Activated naive CD8-positive, alpha-beta T cell treated with anti-CD3 and anti-CD28 coated beads, Interleukin-2, amount 50 U/mL, for 24 hours (primary cell): Measurements from ENCODE around the gene NEDD4L.

Experiments
- ATAC-seq: fragments of 150-1000 bp; cut with Tn5 transposase; one replicate; pipeline ENCODE4 v1.10.0; 2021
- DNase-seq: peaks from one replicate; pipeline ENCODE4 v3.0.0; 2021
- H3K27ac Mint-ChIP-seq: one replicate; pipeline ENCODE4 v1.8.0; 2021; ENCODE audit warnings: mild to moderate bottlenecking, mixed read lengths
- H3K27me3 Mint-ChIP-seq: one replicate; pipeline ENCODE4 v1.8.0; 2021; ENCODE audit warnings: mixed read lengths
- H3K36me3 Mint-ChIP-seq: one replicate; pipeline ENCODE4 v1.8.0; 2021; ENCODE audit warnings: low read depth, mixed read lengths
- H3K4me1 Mint-ChIP-seq: one replicate; pipeline ENCODE4 v1.8.0; 2021; ENCODE audit warnings: mixed read lengths
- H3K4me3 Mint-ChIP-seq: one replicate; pipeline ENCODE4 v1.8.0; 2021; ENCODE audit warnings: mild to moderate bottlenecking, moderate library complexity, mixed read lengths
- H3K9me3 Mint-ChIP-seq: one replicate; pipeline ENCODE4 v1.8.0; 2021; ENCODE audit warnings: mixed read lengths

Gene NEDD4L

DNA sequence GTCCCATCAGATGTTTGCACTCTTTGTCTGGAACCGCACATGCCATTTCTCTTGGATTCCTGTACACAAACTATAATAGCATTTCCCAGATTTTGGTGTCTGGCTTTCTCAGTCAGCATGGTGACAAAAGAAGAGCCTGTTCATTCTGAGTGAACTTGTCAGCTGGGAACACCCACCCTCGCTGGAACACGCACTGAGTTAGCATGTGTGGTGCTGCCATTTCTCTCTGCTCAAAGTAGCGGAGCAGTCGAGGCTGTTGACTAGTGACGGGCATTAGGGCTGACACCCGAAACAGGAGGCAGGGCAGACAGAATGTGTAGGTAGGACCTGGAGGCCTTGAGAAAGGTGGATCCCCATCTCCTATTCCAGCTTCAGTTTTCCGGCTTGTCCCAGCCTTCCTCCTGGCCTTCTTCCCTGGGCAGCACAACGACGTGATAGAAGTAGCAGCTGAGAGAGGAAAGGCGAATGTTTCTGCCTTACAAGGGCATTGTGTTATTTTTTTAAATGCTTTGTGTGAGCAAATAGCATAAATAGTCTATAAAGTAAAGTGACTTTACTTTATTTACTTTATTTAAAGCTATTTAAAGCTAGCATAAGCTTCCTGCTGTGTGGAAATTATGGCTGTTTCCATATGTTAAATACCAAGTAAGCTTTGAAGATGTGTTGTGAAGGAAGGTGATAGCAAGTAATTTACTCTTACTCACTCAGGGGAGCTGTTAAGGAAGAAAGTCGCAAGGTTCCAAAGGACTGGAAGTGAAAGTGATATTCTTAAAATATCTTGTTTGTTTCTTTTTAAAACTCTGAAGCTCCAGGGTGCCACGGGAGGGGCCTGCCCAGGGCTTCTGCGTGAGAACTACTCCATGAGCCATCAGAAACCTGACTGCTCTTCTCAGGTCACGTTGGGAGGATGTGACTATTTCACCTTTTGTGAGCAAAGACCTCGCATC is 272.6 kb downstream of the NEDD4L start:
- DNase-seq = peak; percentile 12
- Mint-ChIP-seq H3K27me3 (no peaks in the 10 kb centered on the region), H3K4me1 (peaks cover 27% of the 10 kb centered on the region), H3K4me3 (no peak overlapping the region), H3K36me3 (no peaks in the 10 kb centered on the region), H3K27ac (no peak overlapping the region), H3K9me3 (no peaks in the 10 kb centered on the region)
- peak; percentile 63 for ATAC-seq

DNA sequence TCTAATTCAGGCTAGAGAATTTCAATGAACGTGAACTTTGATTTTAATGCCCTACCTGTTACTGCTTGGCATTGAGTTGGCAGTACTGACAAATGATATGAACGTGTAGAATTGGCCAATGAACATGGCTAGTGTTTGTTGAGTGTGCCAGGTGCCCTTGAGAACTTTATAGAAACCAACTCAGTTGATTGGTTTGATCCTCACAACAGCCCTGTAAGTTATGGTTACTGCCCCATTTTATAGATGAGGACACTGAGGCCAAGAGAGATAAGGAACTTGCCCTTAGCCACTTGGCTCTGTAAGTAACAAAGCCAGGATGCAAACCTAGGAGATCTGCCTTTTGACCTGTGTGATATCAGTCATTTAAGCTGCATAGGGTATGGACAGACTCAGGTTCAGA is 275.7 kb downstream of the NEDD4L start:
- H3K4me3 Mint-ChIP-seq = no peak overlapping the region
- no peak for DNase-seq
- H3K36me3 Mint-ChIP-seq = no peaks in the 10 kb centered on the region
- peaks cover 24% of the 10 kb centered on the region for H3K4me1 Mint-ChIP-seq
- H3K27me3 Mint-ChIP-seq = no peaks in the 10 kb centered on the region
- H3K27ac Mint-ChIP-seq = no peak overlapping the region
- no peak for ATAC-seq
- H3K9me3 Mint-ChIP-seq = no peaks in the 10 kb centered on the region

DNA sequence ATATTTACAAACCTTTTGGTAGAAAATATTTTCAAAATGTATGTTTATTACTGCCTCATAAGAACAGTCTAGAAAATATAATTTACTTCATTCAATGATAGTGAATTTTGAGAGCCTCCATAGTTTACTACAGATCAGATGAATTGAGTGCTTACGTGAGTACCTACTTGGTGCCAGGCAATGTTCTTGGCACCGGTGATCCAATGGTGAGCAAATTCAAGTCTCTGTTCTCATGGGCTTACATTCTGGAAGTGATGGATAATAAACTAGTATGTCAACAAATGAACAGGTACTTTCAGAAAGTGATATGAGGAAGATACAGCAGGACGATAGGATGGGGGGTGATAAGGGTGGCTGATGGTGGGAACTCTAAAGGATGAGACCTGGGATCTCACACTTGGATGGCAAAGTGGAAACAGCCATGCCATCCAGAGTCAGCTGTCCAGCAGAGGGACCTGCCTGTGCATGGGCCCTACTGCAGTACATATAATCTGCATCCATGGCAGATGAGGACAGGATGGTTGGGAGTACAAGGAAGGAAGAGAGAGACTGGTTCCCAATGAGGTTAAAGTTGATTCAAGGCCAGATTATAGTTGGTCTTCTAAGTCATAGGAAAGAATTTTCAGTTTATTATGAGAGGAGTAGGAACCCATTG is 277.0 kb downstream of the NEDD4L start:
- Mint-ChIP-seq H3K4me1 (peaks cover 24% of the 10 kb centered on the region), H3K27ac (no peak overlapping the region), H3K4me3 (no peak overlapping the region), H3K9me3 (no peaks in the 10 kb centered on the region), H3K36me3 (no peaks in the 10 kb centered on the region), H3K27me3 (no peaks in the 10 kb centered on the region)
- DNase-seq = no peak
- no peak for ATAC-seq

DNA sequence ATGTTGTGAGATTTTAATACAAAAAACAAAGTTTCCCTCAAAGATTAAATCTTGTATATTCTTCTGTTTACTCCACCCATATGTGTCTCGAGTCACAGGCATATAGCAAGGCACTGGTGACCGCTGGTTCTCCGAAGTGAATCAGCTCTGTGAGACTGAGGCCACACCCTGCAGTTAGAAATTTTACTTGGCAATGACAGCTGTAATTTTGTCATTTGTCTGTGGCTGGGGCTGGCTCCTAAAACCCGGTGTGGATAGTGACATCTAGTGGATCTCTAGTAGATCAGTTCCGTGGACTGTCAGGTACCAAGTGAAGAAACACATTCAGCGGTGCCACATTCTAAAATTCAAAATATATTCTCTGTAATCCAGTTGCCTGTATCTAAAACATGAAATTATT is 278.0 kb downstream of the NEDD4L start:
- peak; percentile 43 for DNase-seq

DNA sequence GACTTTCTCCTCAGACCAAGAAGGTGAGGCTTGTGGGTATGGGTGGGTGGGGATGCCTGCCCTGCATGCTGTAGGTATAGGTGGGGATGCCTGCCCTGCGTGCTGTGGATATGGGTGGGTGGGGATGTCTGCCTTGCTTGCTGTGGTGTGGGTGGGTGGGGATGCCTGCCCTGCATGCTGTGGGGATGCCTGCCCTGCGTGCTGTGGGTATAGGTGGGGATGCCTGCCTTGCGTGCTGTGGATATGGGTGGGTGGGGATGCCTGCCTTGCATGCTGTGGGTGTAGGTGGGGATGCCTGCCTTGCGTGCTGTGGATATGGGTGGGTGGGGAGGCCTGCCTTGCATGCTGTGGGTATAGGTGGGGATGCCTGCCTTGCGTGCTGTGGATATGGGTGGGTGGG is 278.4 kb downstream of the NEDD4L start:
- H3K4me3 Mint-ChIP-seq = no peak overlapping the region
- H3K9me3 Mint-ChIP-seq = no peaks in the 10 kb centered on the region
- H3K36me3 Mint-ChIP-seq = no peaks in the 10 kb centered on the region
- DNase-seq (no peak), ATAC-seq (no peak)
- H3K27ac Mint-ChIP-seq = no peak overlapping the region
- H3K27me3 Mint-ChIP-seq = no peaks in the 10 kb centered on the region
- peaks cover 16% of the 10 kb centered on the region for H3K4me1 Mint-ChIP-seq

More for the DNA sequence above, 278.0 kb downstream of the NEDD4L start:
- no peaks in the 10 kb centered on the region for H3K36me3 Mint-ChIP-seq
- H3K27me3 Mint-ChIP-seq = no peaks in the 10 kb centered on the region
- ATAC-seq = peak; percentile 95
- no peaks in the 10 kb centered on the region for H3K9me3 Mint-ChIP-seq
- no peak overlapping the region for H3K4me3 Mint-ChIP-seq
- no peak overlapping the region for H3K27ac Mint-ChIP-seq
- H3K4me1 Mint-ChIP-seq = peaks cover 20% of the 10 kb centered on the region

DNA sequence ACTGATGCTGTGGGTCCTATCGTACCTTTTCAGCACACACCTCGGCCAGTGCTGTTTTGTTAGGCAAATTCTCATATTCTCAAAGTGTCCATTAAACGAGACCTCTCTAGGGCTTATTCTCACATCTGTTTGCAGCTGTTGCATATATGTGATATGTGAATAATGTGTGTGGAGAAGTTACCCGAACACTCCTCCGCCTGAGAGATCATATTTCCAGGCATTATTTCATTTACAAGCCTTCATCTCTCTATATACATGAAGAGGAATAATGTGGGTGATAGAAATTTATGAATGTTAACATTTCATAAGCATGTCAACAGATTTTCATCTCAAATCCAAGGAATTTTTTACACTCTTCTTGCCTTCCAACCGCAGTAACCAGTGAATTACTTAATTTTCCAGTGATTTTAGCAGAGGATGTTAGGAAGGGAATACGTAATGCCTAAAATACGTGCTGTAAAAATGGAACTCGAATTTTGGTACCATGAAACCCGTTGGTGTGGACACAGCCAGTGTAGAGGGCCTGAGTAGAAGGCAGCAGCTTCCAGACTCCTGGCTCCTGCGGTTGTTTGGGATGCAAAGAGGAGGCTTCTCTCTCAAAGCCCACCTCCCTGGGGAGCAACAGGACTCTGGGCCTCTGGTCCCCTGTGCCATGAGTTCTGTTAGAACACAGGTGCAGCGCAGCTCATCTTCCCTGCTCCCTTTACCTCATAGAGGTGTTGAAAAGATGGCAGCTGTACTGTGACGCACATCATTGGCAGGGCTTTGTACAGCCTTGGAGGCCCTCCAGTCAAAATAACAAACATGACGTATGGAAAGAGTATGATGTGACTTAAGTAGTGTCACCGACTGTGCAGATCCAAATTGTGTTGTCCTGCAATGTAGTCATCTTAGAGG is 280.1 kb downstream of the NEDD4L start:
- Mint-ChIP-seq H3K27me3 (no peaks in the 10 kb centered on the region), H3K27ac (no peak overlapping the region), H3K4me1 (peaks cover 10% of the 10 kb centered on the region), H3K4me3 (no peak overlapping the region), H3K36me3 (no peaks in the 10 kb centered on the region), H3K9me3 (no peaks in the 10 kb centered on the region)
- ATAC-seq (no peak), DNase-seq (no peak)

DNA sequence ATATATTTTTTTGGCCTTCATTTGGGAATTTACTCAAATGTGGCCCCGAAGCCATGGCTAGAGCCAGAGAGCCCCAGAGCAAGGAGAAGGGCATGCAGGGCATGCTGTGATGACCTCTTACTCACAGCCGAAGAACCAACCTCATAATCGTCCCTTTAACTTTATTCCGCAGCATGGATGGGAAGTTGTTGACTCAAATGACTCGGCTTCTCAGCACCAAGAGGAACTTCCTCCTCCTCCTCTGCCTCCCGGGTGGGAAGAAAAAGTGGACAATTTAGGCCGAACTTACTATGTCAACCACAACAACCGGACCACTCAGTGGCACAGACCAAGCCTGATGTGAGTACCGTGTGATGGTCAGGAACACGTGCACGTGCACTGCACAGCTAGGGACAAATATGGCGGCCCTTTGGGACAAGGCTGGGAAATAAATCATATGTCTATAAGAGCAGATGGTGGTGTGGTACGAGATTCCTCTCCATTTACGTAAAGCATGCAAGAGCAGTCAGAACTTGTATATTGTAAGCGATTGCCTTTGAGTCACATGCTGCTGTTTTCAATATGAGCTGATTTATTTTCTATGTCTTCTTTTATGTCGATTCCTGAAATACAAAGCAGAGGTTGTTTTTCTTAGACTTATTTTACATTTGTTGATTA is 280.9 kb downstream of the NEDD4L start:
- Mint-ChIP-seq H3K27me3 (no peaks in the 10 kb centered on the region), H3K9me3 (no peaks in the 10 kb centered on the region), H3K27ac (no peak overlapping the region), H3K4me1 (peaks cover 10% of the 10 kb centered on the region), H3K4me3 (no peak overlapping the region), H3K36me3 (no peaks in the 10 kb centered on the region)
- DNase-seq = no peak
- ATAC-seq = no peak

DNA sequence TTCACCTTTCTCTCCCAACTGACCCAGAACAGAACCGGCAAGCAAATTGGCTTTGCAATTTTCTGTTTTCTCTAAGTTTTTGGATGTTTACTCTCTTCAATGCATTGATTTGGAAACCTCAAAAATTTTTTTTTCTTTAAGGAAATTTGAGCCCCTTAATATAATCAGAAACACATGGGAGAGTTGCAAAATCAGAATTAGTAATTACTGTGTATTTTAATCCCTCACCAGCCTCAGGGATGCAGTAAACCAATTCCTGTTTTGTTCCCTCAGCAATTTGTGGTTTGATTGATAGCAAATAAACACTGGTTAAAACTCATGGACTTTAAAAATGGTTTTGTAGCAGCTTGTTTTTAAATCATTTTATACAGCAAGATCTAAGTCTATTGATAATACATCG is 281.5 kb downstream of the NEDD4L start:
- no peaks in the 10 kb centered on the region for H3K36me3 Mint-ChIP-seq
- H3K27ac Mint-ChIP-seq = no peak overlapping the region
- peaks cover 10% of the 10 kb centered on the region for H3K4me1 Mint-ChIP-seq
- DNase-seq = no peak
- ATAC-seq = no peak
- H3K9me3 Mint-ChIP-seq = no peaks in the 10 kb centered on the region
- H3K27me3 Mint-ChIP-seq = no peaks in the 10 kb centered on the region
- no peak overlapping the region for H3K4me3 Mint-ChIP-seq

DNA sequence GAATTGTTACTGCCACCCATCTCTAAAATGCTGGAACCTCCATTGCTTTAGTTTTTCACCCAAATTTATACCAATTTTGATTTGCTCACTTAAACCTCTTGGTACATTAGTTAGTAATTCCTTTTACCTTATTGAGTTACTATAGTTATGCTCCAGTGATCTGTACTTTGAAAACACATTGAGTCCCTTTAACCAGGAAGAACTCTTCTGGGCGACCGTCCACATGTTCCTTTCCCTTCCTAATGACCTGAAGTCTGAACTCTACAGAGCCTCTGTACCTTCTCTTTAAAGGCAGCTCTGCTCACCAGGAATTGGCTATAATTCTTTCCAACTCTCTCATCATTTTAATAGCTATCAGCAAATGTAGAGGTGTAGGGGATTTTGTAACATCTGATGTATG is 290.0 kb downstream of the NEDD4L start:
- Mint-ChIP-seq H3K9me3 (no peaks in the 10 kb centered on the region), H3K27me3 (no peaks in the 10 kb centered on the region), H3K4me3 (no peak overlapping the region), H3K27ac (no peak overlapping the region), H3K36me3 (peaks cover 2% of the 10 kb centered on the region), H3K4me1 (no peaks in the 10 kb centered on the region)
- DNase-seq (no peak), ATAC-seq (no peak)

DNA sequence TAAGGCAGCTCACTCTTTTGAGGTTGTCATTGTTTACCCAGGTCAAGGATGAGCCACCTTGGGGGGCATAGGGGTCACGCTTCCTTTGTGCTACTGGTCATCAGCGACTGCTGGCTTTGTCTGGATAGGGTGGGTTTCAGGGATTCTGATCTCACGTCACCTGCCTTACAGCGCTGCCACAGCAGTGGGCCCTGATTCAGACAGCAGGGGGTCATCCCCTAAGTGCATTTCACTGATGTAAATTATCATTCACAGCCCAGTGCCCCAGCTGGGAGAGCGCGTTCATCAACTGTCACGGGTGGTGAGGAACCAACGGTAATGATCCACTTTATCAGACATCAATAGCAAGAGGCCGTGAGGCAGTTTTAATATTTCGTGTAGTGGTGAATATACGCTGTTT is 291.2 kb downstream of the NEDD4L start:
- DNase-seq (no peak), ATAC-seq (no peak)
- Mint-ChIP-seq H3K9me3 (no peaks in the 10 kb centered on the region), H3K36me3 (peaks cover 2% of the 10 kb centered on the region), H3K4me1 (no peaks in the 10 kb centered on the region), H3K4me3 (no peak overlapping the region), H3K27ac (no peak overlapping the region), H3K27me3 (no peaks in the 10 kb centered on the region)

DNA sequence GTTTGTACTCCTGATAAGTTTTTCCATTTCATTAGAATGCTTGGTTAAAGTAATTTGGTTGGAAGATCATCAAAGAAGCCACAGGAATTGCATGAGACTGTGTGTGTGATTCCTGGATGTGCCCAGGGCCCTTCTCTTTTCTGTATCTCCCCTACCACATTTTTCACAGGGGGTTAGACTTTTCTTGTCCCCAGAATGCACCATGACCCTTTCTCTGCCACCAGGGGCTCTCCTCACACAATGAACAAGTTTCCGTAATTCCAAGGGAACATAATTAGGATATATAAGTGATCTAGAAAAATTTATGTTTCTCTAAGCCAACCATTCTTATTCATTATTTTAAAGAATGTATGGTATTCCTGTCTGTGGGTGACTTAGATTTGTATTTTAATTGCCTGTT is 291.8 kb downstream of the NEDD4L start:
- ATAC-seq (no peak), DNase-seq (no peak)
- H3K9me3 Mint-ChIP-seq = no peaks in the 10 kb centered on the region
- no peaks in the 10 kb centered on the region for H3K27me3 Mint-ChIP-seq
- H3K4me3 Mint-ChIP-seq = no peak overlapping the region
- H3K4me1 Mint-ChIP-seq = no peaks in the 10 kb centered on the region
- no peak overlapping the region for H3K27ac Mint-ChIP-seq
- peaks cover 2% of the 10 kb centered on the region for H3K36me3 Mint-ChIP-seq

DNA sequence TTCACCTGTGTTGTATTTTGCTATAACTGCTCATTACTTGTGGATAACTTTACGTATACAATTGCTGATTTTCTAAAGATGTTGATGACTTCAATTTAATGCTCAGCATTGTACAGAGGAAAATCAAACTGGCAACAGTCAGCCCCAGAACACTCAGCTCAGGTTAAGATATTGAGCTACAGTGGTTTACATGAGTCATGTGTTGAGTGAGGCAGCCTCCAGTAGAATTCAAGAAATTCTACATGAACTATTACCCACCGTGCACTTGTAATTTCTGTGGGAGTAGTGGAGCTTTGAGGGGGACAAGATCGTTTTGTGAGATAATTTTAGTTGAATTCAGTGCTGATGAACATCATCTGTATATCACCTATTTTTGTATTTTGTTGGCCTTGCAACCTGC is 292.6 kb downstream of the NEDD4L start:
- no peak for DNase-seq
- H3K9me3 Mint-ChIP-seq = no peaks in the 10 kb centered on the region
- H3K27me3 Mint-ChIP-seq = no peaks in the 10 kb centered on the region
- ATAC-seq = peak; percentile 57
- H3K36me3 Mint-ChIP-seq = peaks cover 2% of the 10 kb centered on the region
- no peak overlapping the region for H3K27ac Mint-ChIP-seq
- H3K4me1 Mint-ChIP-seq = no peaks in the 10 kb centered on the region
- no peak overlapping the region for H3K4me3 Mint-ChIP-seq

DNA sequence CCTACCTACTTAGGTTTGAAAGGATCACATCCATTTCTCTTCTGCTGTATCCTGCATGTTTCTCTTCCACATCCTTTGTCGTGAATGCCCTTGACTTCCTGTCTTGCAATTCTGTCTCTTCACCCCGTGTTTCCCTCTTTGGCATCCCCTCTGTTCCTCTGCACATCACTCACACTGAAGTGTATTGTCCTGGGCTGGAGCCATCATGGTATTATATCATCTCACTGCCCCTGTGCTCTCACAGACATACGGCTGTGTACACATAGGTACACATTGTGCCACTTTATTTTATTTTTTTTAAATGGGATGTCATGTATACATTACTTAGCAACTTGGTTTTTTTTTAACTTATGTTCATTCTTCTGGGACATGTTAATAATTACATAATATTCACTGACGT is 293.3 kb downstream of the NEDD4L start:
- Mint-ChIP-seq H3K36me3 (peaks cover 5% of the 10 kb centered on the region), H3K27ac (no peak overlapping the region)

DNA sequence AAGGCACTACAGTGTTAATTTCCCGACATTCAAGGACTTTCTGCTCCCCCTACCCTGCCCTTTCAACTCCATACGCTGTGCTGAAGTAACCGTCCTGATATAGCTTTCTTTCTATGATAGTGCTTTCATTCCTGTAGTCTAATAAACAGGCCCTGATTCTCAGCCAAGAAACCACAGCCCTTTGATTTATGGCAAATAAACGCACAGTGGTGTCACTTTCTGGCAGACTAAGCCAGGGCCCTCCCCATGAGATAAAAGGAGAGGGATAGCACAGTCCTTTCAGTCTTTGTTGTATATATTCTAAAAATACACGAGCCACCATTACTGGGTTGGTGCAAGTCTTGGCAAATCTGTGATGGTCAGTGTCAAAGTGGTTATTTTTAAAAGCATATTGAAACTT is 293.7 kb downstream of the NEDD4L start:
- ATAC-seq (no peak), DNase-seq (no peak)
- Mint-ChIP-seq H3K9me3 (no peaks in the 10 kb centered on the region), H3K27me3 (no peaks in the 10 kb centered on the region), H3K36me3 (peaks cover 5% of the 10 kb centered on the region), H3K4me3 (no peak overlapping the region), H3K4me1 (no peaks in the 10 kb centered on the region), H3K27ac (no peak overlapping the region)

More for the DNA sequence above, 293.3 kb downstream of the NEDD4L start:
- H3K9me3 Mint-ChIP-seq = no peaks in the 10 kb centered on the region
- no peak overlapping the region for H3K4me3 Mint-ChIP-seq
- DNase-seq = no peak
- no peaks in the 10 kb centered on the region for H3K4me1 Mint-ChIP-seq
- H3K27me3 Mint-ChIP-seq = no peaks in the 10 kb centered on the region
- no peak for ATAC-seq
